Left ventricle myocardium inferior (tissue), 1 donor: ENCODE data around the gene UST. TPM values are rescaled to one million over a fixed set of nuclear protein-coding genes. Genes with fewer than 3 reads are reported as not detected.
A peak's percentile ranks its signal among the peaks of the same experiment; 100 is the strongest.

ENCODE experiments used
- DNase-seq: peaks from one replicate; pipeline ENCODE4 v3.0.0-alpha.2; 2020
- H3K27ac ChIP-seq: fragments of 200-600 bp; replicated peaks from 2 replicates; pipeline ENCODE4 v1.8.0; 2021
- H3K27me3 ChIP-seq: fragments of 200-600 bp; 2 replicates; pipeline ENCODE4 v1.8.0; 2021; ENCODE audit warnings: low read depth
- H3K36me3 ChIP-seq: fragments of 200-600 bp; 2 replicates; pipeline ENCODE4 v1.8.0; 2021
- H3K4me1 ChIP-seq: fragments of 200-600 bp; 2 replicates; pipeline ENCODE4 v1.8.0; 2021
- H3K4me3 ChIP-seq: fragments of 200-600 bp; 2 replicates; pipeline ENCODE4 v1.8.0; 2021; ENCODE audit warnings: mild to moderate bottlenecking, moderate library complexity
- H3K9me3 ChIP-seq: fragments of 200-600 bp; replicated peaks from 2 replicates; pipeline ENCODE4 v1.8.0; 2021
- intact Hi-C: fragments of 100-400 bp; cut with micrococcal nuclease; formaldehyde crosslinking; loops from one replicate; pipeline ENCODE4 v1.11.0; 2022
- total RNA-seq: library from RNA; stranded (reverse); fragmentation: NEBNext Ultra II Directional; extraction: Animal tissue kit (Norgen Biotek cat#: 25700); gene quantifications from one replicate; pipeline ENCODE4 v1.2.1, GENCODE V29; 2021
- TF ChIP-seq, protein P1 (sequence below): fragments of 200-600 bp; IDR thresholded peaks from 2 replicates; pipeline ENCODE4 v1.8.0; 2021; ENCODE audit warnings: antibody characterized with exemption, mild to moderate bottlenecking, borderline replicate concordance
- donor health status: DM: no; HTN: yes; CAD: no; lungs with severe emphysema.

UST gene
- total RNA-seq, 1 donor from 2014 or later, result 3.3 TPM

DNA sequence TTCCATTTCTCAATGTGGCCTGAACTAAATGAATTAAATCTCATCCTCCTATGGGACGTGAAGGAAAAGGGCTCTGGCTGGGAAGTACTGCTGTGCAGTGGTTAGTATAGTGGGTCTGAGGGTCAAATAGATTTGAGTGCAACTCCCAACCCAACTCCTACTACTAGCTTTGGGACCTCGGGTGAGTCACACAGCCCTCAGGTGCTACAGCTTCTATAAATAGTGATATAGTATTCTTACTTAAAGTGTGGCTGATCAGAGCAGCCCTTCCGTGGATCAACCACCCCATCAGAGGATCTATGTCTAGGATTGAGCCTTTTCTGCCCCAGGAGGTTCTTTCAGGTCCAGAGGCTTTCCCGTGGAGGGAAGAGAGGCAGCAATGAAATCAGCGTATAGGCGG is 904 bp upstream of the UST start:
- Histone ChIP-seq H3K4me1 (peaks cover 22% of the 10 kb centered on the region), H3K9me3 (no peaks in the 10 kb centered on the region), H3K36me3 (no peaks in the 10 kb centered on the region), H3K27me3 (peaks cover 19% of the 10 kb centered on the region), H3K27ac (peak overlapping the region; percentile 89), H3K4me3 (peak overlapping the region; percentile 86)
- DNase-seq, result no peak
- TF ChIP-seq, protein P1, sequence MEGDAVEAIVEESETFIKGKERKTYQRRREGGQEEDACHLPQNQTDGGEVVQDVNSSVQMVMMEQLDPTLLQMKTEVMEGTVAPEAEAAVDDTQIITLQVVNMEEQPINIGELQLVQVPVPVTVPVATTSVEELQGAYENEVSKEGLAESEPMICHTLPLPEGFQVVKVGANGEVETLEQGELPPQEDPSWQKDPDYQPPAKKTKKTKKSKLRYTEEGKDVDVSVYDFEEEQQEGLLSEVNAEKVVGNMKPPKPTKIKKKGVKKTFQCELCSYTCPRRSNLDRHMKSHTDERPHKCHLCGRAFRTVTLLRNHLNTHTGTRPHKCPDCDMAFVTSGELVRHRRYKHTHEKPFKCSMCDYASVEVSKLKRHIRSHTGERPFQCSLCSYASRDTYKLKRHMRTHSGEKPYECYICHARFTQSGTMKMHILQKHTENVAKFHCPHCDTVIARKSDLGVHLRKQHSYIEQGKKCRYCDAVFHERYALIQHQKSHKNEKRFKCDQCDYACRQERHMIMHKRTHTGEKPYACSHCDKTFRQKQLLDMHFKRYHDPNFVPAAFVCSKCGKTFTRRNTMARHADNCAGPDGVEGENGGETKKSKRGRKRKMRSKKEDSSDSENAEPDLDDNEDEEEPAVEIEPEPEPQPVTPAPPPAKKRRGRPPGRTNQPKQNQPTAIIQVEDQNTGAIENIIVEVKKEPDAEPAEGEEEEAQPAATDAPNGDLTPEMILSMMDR, result no peak
- intact Hi-C loops, result loop anchor here (2.0 kb wide), 1 partner anchor 201 kb away; no protein-coding TSS in a partner anchor

DNA sequence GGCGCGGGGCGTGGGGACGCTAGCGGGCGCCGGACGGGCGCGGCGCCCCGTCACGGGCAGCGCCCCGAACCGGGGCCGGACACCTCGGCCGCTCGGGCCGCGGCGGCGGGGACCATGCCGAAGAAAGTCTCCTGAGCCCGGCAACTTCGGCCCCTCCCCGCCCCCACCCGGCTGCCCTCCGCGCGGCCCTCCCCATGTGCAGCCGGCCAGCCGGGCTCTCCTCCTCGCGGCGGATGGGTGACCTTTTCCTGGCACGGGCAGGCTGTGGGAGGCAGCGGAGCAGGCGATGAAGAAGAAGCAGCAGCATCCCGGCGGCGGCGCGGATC is 278 bp downstream of the UST start:
- H3K4me3 ChIP-seq, result peak overlapping the region; percentile 86
- no peaks in the 10 kb centered on the region for H3K9me3 ChIP-seq
- H3K36me3 ChIP-seq, result no peaks in the 10 kb centered on the region
- H3K27me3 ChIP-seq, result peaks cover 19% of the 10 kb centered on the region
- H3K27ac ChIP-seq, result peak overlapping the region; percentile 89
- TF ChIP-seq, protein P1, result no peak
- H3K4me1 ChIP-seq, result peaks cover 22% of the 10 kb centered on the region
- intact Hi-C loops, result loop anchor here (2.0 kb wide), 1 partner anchor 200 kb away; no protein-coding TSS in a partner anchor
- DNase-seq, result peak; percentile 52

DNA sequence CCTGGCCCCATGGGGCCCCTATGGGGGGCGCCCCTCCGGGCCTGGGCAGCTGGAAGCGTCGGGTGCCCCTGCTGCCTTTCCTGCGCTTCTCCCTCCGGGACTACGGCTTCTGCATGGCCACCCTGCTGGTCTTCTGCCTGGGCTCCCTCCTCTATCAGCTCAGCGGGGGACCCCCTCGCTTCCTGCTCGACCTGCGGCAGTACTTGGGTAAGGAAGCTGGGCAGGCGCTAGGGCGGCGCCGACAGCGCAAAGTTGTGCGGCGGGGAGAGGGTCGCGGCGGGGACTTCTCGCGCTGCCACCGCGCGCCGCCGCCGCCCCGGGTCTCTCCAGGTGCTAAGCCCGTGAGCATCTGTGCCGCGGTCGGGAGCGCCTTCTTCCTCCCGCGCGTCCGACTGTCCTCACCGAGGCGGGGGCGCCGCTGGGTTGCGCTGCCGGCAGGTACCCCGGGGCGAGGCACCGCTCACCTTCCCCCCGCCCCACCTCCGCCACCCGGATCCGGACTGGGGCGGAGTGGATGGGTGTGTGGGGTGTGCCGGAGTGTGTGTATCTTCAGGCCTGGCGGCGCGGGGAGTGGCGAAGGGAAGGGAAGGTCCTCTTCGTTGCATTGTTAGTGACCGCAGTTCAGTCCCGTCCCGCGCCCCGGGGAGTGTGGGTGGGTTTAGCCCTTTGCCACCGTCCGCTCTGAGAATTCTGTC is 788 bp downstream of the UST start:
- TF ChIP-seq, protein P1, result no peak
- H3K9me3 ChIP-seq, result no peaks in the 10 kb centered on the region
- peaks cover 19% of the 10 kb centered on the region for H3K27me3 ChIP-seq
- intact Hi-C loops, result loop anchor here (2.0 kb wide), 1 partner anchor 199 kb away; no protein-coding TSS in a partner anchor
- peak; percentile 36 for DNase-seq
- peaks cover 22% of the 10 kb centered on the region for H3K4me1 ChIP-seq
- H3K27ac ChIP-seq, result peak overlapping the region; percentile 89
- H3K36me3 ChIP-seq, result no peaks in the 10 kb centered on the region
- peak overlapping the region; percentile 86 for H3K4me3 ChIP-seq

DNA sequence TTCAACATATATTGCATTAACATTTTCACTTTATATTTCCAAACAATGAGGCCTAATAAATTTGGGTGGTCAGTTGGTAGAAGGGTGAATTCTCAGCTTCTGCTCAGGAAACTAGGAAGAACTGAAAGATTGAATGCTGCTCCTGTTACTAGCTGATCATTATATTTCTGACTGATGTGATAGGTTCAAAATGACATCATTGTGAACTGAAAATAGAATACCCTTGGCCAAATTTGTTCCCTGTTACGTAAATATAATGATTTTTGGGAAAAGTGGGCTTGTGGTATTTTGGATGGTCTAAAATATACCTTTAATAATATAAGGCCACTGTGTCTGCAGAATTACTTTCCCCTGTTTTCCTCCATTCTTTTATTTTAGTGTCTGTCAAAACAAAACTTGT is 2.8 kb downstream of the UST start:
- TF ChIP-seq, protein P1, result no peak
- Histone ChIP-seq H3K36me3 (no peaks in the 10 kb centered on the region), H3K4me1 (peaks cover 22% of the 10 kb centered on the region), H3K9me3 (no peaks in the 10 kb centered on the region), H3K4me3 (no peak overlapping the region), H3K27ac (no peak overlapping the region), H3K27me3 (peaks cover 19% of the 10 kb centered on the region)
- DNase-seq, result no peak
- intact Hi-C loops, result no loop called here

DNA sequence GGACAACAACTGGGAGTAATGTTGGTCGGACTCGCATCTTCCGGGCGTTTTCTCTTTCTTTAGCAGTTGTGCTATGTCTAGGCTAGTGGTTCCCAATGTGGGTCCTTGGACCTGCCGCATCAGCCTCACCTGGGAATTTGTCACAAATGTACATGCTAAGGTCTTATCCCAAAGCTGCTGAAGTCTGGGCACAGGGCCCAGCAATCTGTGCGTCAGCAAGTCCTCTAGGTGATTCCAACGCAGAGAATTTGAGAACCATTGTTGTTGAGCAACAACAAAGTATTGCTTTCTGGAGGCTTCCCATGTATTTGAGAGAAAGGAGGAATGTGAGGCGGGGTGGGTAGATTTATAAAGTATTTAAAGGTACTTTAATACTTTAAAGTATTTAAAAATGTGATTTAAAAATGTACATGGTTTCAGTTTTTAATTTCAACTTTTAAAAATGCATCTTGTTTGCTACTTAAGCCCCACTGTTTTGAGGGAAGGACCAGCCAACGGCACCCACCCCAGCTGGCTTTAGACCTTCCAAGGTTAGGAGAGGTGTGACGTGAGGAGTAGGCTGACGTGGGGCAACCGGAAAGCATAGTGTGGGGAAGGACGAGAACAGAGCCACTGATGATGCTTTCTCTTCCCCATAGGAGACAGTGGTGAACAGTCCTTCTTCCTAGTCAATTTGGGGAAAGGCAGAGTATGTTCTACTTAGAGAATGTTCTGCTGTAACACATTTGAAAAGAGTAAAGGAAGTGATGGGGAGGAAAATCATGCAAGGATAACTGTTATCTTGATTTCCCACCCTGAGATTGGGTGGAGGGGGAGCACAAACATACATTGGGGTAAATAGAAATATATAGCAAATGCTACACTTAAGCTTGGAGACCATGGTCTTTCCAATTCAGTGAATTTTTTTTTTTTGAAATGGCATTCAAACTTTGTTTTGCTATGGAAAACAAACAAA is 4.3 kb downstream of the UST start:
- peaks cover 17% of the 10 kb centered on the region for H3K4me1 ChIP-seq
- H3K36me3 ChIP-seq, result no peaks in the 10 kb centered on the region
- H3K4me3 ChIP-seq, result no peak overlapping the region
- no peak for DNase-seq
- intact Hi-C loops, result no loop called here
- H3K27me3 ChIP-seq, result peaks cover 18% of the 10 kb centered on the region
- H3K9me3 ChIP-seq, result no peaks in the 10 kb centered on the region
- TF ChIP-seq, protein P1, result no peak
- H3K27ac ChIP-seq, result no peak overlapping the region
